Measurements from ENCODE around the gene COL6A5.
"Not testable (repeated sequence)": the region's sequence is repeated elsewhere in the genome, so short reads cannot be mapped to it uniquely, and the experiment has no call there.

COL6A5 gene

GRCh38 chr3:130345487-130346079 lies at the start of gene COL6A5:
Gene COL6A5 (plus strand): TSS chr3:130345672. CDS start chr3:130373639, 27,967 bp downstream.
- peak; percentile 71 for DNase-seq

GRCh38 chr3:130299531-130299930 lies 45.9 kb upstream of the COL6A5 start:
- DNase-seq, result no peak

GRCh38 chr3:130300888-130301287 lies 44.6 kb upstream of the COL6A5 start:
- no peak for DNase-seq

GRCh38 chr3:130310109-130310508 lies 35.4 kb upstream of the COL6A5 start:
- DNase-seq, result no peak

GRCh38 chr3:130312374-130312773 lies 33.1 kb upstream of the COL6A5 start:
- DNase-seq, result no peak

GRCh38 chr3:130316169-130316568 lies 29.3 kb upstream of the COL6A5 start:
- DNase-seq, result no peak

- DNase-seq, result no peak
These were observed 22.0 kb upstream of the COL6A5 start for GRCh38 chr3:130323503-130323902.

GRCh38 chr3:130340766-130341165 lies 4.7 kb upstream of the COL6A5 start:
- DNase-seq, result no peak

- no peak for DNase-seq
These were observed 4.1 kb upstream of the COL6A5 start for GRCh38 chr3:130341388-130341787.

- DNase-seq, result no peak
These were observed 3.6 kb upstream of the COL6A5 start for GRCh38 chr3:130341882-130342281.

GRCh38 chr3:130342821-130343661 lies 2.4 kb upstream of the COL6A5 start:
- peak; percentile 91 for DNase-seq

GRCh38 chr3:130348258-130348657 lies 2.8 kb downstream of the COL6A5 start:
- DNase-seq, result not testable (repeated sequence)

- DNase-seq, result peak; percentile 76
These were observed 9.0 kb downstream of the COL6A5 start for GRCh38 chr3:130354430-130354829.

- no peak for DNase-seq
These were observed 28.6 kb downstream of the COL6A5 start for GRCh38 chr3:130374033-130374432.

GRCh38 chr3:130374908-130375307 lies 29.4 kb downstream of the COL6A5 start:
- peak; percentile 82 for DNase-seq

GRCh38 chr3:130377960-130378676 lies 32.6 kb downstream of the COL6A5 start:
- DNase-seq, result peak; percentile 80

GRCh38 chr3:130378677-130379191 lies 33.3 kb downstream of the COL6A5 start:
- DNase-seq, result no peak

GRCh38 chr3:130379274-130379673 lies 33.8 kb downstream of the COL6A5 start:
- DNase-seq, result no peak

- no peak for DNase-seq
These were observed 34.9 kb downstream of the COL6A5 start for GRCh38 chr3:130380398-130380797.

- DNase-seq, result peak; percentile 18
These were observed 38.0 kb downstream of the COL6A5 start for GRCh38 chr3:130383424-130383823.

GRCh38 chr3:130384476-130385025 lies 39.1 kb downstream of the COL6A5 start:
- DNase-seq, result no peak

- peak; percentile 51 for DNase-seq
These were observed 41.3 kb downstream of the COL6A5 start for GRCh38 chr3:130386604-130387263.

All from hematopoietic multipotent progenitor cell treated with erythropoietin and hydrocortisone succinate and interleukin-3 and kit ligand, for 6 days (in vitro differentiated cells).